Choroid plexus epithelial cell (primary cell): ENCODE data around the gene TRABD.
"Not testable (repeated sequence)": the region's sequence is repeated elsewhere in the genome, so short reads cannot be mapped to it uniquely, and the experiment has no call there.

Experiments used
- DNase-seq: peaks from one replicate; pipeline ENCODE4 v3.0.0-alpha.2; 2010; ENCODE audit warnings: low read depth
- H3K4me3 ChIP-seq: 2 replicates; pipeline ENCODE4 v1.5.1; 2011; ENCODE audit warnings: low read depth, mild to moderate bottlenecking, control low read depth, low read length, moderate library complexity
- CTCF ChIP-seq: conservative IDR thresholded peaks from 2 replicates; pipeline ENCODE4 v1.5.1; 2011; ENCODE audit warnings: low read depth, mild to moderate bottlenecking, control low read depth, inconsistent platforms, low read length, moderate library complexity

TRABD gene

GRCh38 chr22:50141462-50141861, 44.3 kb upstream of the TRABD start:
- DNase-seq: no peak
- TF ChIP-seq CTCF: no peak
- no peak overlapping the region for H3K4me3 ChIP-seq

DNA sequence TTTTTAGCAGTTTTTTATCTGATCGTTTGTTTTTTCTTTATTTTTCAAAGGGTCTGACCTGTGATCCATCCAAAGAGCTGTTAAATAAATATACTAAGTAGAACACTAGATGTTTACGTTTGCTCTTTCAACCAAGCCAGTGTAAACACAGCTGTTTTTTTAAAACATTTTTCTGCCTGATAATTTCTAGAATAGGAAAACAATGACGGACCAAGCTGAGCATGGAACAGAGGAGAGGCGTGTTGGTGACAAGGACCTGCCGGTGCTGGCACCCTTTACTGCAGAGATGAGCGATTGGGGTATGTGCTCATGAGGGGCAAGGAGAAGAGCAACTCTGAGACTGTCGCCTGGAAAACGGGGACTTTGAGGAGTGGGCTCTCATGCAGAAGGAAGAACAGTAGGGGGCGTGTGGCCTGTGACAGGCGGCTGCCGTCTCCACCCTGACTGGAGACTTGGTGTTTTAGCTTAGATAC, 43.8 kb upstream of the TRABD start:
- no peak overlapping the region for H3K4me3 ChIP-seq
- TF ChIP-seq CTCF: peak; percentile 22
- peak; percentile 24 for DNase-seq

- DNase-seq: no peak
- no peak overlapping the region for H3K4me3 ChIP-seq
- no peak for TF ChIP-seq CTCF
Measured at GRCh38 chr22:50143096-50143495, 42.6 kb upstream of the TRABD start.

DNA sequence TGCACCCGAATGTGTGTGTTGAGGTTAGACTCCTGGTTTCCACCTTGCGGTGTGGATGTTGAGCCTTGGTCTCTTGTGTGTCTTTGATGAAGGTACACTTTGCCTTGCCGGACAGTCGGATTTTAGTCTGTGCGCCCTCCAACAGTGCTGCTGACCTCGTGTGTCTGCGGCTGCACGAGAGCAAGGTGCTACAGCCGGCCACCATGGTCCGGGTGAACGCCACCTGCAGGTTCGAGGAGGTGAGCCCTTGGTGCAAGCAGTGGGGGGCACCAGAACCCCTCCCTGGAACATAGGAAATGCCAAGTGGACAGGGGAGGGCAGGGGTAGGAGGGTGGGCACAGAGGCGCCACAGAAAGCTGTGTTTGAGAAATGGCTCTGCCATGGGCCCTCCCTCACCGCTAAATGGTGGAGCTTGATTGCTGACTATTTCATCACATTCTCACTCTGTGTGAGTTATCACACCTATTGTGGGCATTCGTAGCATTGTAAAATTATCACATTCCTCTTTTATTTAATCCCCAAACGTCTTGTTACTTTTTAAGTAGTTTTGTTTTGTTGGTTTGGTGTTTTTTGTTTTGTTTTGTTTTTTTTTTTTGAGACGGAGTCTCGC, 41.6 kb upstream of the TRABD start:
- DNase-seq: no peak
- no peak overlapping the region for H3K4me3 ChIP-seq
- TF ChIP-seq CTCF: no peak

- DNase-seq: no peak
- no peak overlapping the region for H3K4me3 ChIP-seq
- no peak for TF ChIP-seq CTCF
Measured at GRCh38 chr22:50145721-50146438, 39.8 kb upstream of the TRABD start.

DNA sequence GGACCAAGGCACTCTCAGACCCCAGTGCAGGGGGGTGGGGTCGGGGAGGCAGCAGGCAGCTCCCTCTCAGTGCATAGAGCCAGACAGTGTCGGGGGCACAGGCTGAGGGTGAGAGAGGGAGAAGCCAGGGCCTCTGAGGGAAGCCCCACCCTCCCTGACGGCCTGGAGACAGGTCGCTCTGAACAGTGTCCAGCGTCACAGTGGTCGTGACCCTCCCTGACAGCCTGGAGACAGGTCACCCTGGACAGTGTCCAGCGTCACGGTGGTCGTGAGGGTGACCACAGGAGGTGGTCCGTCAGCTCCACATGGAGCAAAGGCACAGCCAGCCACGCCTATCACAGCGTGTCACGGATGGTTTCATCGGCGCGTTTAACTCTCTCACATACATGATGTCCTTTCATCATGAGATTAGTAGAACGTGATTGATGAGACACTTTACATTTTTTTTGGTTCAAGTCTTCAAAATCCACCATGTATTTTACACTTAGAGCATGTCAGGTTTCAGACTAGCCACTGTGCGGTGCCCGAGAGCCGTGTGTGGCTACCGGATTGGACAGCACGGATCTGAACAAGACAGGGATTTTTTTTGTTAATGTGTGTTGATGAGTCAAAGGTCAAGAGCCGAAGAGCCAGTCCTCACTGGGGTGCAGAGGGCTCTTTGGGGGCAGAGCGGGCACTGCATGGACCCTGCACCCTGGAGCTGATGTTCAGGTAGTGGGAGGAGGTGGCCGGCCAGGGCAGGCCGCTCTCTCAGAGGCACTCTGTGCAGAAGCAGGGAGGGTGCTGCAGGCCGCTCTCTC, 39.1 kb upstream of the TRABD start:
- no peak overlapping the region for H3K4me3 ChIP-seq
- peak; percentile 88 for DNase-seq
- peak; percentile 98 for TF ChIP-seq CTCF

GRCh38 chr22:50147258-50148165, 38.2 kb upstream of the TRABD start:
- H3K4me3 ChIP-seq, DNase-seq: not testable (repeated sequence)
